SHP77 treated with DMSO at 0.1 percent for 48 hours (cell line): ENCODE measurements around the gene NTM.

Experiments
- DNase-seq: peaks from one replicate; lab custom pipeline; 2025; lab: John Stamatoyannopoulos, UW

The NTM gene

GRCh38 chr11:132154781-132155180 lies 784.4 kb downstream of the NTM start:
- no peak for DNase-seq

DNA sequence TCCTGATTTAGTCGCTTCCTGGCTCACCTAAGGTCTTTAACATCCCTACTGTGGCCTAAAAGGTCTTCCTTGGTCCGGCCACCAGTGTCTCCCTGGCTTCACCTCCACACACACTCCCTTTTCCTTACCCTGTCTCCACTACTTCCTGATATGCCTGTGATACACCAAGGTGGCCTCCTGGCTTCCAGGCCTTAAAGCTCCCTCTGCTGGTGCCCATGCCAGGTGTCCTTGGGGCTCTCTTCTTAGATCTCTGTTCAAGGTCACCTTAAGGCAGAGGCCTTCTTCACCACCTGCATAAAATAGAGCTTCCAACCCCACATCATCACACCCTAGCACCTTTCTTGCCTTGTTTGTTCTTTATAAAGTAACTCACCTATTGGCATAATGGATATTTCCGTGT lies 787.7 kb downstream of the NTM start:
- DNase-seq: peak; percentile 49

- no peak for DNase-seq
Measured at GRCh38 chr11:132158696-132159095, 788.3 kb downstream of the NTM start.

DNA sequence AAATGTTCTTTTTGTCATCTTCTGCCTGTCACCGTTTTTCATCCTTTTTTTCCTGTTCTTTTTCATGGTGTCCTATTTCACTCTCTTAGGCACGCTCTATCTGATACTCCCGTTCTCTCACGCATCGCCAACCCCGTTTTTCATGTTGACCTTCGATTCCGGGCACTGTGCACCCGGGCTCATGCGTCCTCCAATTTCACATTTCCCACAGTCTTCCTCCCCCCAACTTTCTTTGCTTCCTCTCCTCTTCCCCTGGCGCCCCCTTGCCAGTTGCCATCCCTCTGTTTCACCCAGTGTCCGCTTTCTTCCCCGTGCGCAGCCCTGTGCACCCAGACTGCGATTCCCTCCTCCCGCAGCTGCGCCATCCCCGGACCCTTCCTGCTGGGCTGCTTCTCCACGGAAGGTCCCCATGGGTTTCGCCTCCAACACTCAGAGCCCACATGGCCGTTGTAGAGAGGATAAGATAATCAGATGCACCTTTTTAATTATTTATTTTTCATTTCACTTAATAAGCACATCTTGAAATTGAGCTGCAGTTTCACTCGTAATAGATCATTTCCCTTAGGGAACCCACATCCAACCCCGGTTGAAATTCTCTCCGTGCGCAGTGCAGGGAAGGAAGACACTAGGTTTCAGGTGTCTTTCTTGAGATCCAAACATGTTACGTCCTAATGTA lies 791.1 kb downstream of the NTM start:
- DNase-seq: no peak

GRCh38 chr11:132168344-132168981 lies 798.0 kb downstream of the NTM start:
- DNase-seq: no peak

DNA sequence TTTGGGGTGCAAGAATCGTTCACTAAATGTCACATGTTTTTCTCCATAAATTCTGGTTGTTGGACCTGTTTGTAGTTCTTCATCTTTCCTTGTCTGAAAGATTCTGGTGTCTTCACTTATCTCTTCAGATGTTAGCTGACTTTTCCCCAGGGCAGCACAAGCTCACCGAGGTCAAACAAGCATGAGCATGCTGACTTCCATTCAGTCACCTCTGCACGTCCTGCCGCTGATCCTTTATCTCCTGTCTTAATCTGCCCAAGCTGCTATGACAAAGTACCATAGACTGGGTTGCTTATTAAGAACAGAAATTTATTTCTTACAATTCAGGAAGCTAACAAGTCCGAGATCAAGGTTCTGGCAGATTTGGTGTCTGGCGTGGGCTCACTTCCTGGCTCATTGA lies 800.6 kb downstream of the NTM start:
- DNase-seq: no peak

GRCh38 chr11:132174362-132175255 lies 804.2 kb downstream of the NTM start:
- DNase-seq: no peak

- no peak for DNase-seq
Measured at GRCh38 chr11:132177106-132177505, 806.7 kb downstream of the NTM start.

- no peak for DNase-seq
Measured at GRCh38 chr11:132184079-132184478, 813.7 kb downstream of the NTM start.

- DNase-seq: no peak
Measured at GRCh38 chr11:132185726-132186592, 815.5 kb downstream of the NTM start.

DNA sequence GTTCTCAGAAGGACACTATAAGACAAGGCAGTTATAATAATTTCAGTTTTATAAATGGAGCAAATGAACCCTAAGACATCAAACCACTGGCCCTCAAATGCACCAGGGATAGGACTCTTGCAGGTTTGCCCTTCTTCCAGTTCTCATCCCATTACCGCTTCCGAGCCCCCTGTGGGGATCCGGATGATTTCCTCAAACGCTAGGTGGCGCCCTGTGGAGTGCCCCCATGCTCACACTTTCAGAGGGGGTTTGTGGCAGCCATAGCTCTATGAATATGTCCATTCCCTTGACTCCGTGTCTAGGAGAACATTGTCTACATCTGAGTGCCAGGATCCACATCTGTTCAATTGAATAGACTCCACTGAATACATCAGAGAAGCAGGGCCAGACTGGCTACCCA lies 816.3 kb downstream of the NTM start:
- no peak for DNase-seq

GRCh38 chr11:132187386-132187785 lies 817.0 kb downstream of the NTM start:
- no peak for DNase-seq

- DNase-seq: no peak
Measured at GRCh38 chr11:132187814-132188213, 817.4 kb downstream of the NTM start.

- no peak for DNase-seq
Measured at GRCh38 chr11:132196928-132197327, 826.5 kb downstream of the NTM start.

- DNase-seq: no peak
Measured at GRCh38 chr11:132200353-132200936, 830.0 kb downstream of the NTM start.

- DNase-seq: no peak
Measured at GRCh38 chr11:132202621-132203020, 832.2 kb downstream of the NTM start.

- no peak for DNase-seq
Measured at GRCh38 chr11:132205006-132205405, 834.6 kb downstream of the NTM start.

DNA sequence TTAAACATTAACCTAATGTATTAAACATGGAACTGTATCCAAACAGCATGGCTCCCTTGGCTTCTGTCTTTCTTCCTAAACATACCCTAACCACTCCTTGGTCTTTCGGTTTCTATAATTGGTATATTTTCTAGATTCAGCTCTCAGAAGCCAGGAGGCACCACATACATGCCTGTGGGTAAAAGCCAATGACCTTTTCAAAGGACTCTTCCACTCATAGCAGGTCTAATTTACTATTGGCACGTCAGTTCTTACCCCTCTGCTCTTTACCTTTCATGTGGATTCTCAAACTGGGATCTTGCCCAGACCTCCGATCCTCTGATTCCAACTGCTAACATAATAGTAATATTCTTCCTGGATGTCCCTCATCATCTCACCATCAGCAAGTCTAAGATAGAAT lies 835.1 kb downstream of the NTM start:
- no peak for DNase-seq

DNA sequence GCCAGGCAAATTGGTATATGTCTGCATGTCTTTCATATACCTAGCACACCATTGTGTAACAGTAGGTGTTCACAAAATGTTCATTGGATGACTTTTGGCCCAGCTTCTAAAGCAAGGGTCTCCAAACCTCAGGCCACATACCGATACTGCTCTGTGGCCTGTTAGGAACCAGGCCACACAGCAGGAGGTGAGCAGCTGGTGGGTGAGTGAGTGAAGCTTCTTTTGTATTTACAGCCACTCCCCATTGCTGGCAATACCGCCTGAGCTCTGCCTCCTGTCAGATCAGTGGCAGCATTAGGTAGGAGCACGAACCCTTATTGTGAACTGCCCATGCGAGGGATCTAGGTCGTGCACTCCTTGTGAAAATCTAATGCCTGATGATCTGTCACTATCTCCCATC lies 836.6 kb downstream of the NTM start:
- no peak for DNase-seq

DNA sequence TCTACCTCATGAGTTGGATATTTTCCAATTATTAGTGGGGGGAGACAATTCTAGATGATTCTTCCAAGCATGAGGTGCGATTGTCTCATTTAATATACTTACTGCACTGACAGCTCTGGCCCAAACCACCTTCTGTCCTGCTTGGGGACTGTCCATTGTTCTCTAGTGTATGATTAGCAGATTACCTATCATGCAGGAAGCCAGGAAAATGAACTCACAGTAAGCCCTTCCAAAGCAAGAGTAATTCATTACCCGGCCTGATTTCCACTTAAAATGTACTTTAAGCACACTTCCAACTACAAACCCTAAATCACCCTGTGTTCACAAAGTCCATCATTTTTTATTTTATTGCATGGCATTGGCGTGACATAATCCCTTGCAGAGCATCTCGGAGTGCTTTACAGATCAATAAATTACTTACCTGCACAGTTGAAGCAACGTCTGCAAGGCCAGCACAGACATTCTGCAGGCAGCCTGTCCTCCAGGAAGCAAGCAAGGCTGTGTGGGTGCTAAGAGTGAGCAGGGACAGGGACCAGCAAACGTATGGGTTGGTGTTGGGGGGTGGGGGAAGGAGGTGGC lies 838.2 kb downstream of the NTM start:
- DNase-seq: no peak

- no peak for DNase-seq
Measured at GRCh38 chr11:132211479-132211878, 841.1 kb downstream of the NTM start.
